ENCODE measurements around the gene SPNS3.

The SPNS3 gene

GRCh38 chr17:4426499-4427208 is 7.1 kb upstream of the SPNS3 start:
- no peak for DNase-seq (ENCODE audit: low spot score)

- no peak for DNase-seq (ENCODE audit: low spot score)
Measured at GRCh38 chr17:4427505-4427904, 6.2 kb upstream of the SPNS3 start.

- DNase-seq (ENCODE audit: low spot score) = no peak
Measured at GRCh38 chr17:4436381-4436780, 2.6 kb downstream of the SPNS3 start.

- no peak for DNase-seq (ENCODE audit: low spot score)
Measured at GRCh38 chr17:4436846-4437245, 3.1 kb downstream of the SPNS3 start.

GRCh38 chr17:4438162-4438944 is 4.6 kb downstream of the SPNS3 start:
- no peak for DNase-seq (ENCODE audit: low spot score)

GRCh38 chr17:4440021-4440420 is 6.3 kb downstream of the SPNS3 start:
- DNase-seq (ENCODE audit: low spot score) = no peak

- no peak for DNase-seq (ENCODE audit: low spot score)
Measured at GRCh38 chr17:4440690-4441686, 7.2 kb downstream of the SPNS3 start.

GRCh38 chr17:4442582-4442981 is 8.8 kb downstream of the SPNS3 start:
- DNase-seq (ENCODE audit: low spot score) = no peak

GRCh38 chr17:4443476-4443875 is 9.7 kb downstream of the SPNS3 start:
- no peak for DNase-seq (ENCODE audit: low spot score)

- DNase-seq (ENCODE audit: low spot score) = no peak
Measured at GRCh38 chr17:4444782-4445473, 11.2 kb downstream of the SPNS3 start.

GRCh38 chr17:4445731-4446130 is 12.0 kb downstream of the SPNS3 start:
- DNase-seq (ENCODE audit: low spot score) = no peak

GRCh38 chr17:4446326-4447071 is 12.8 kb downstream of the SPNS3 start:
- no peak for DNase-seq (ENCODE audit: low spot score)

GRCh38 chr17:4448197-4448980 is 14.6 kb downstream of the SPNS3 start:
- DNase-seq (ENCODE audit: low spot score) = no peak

- DNase-seq (ENCODE audit: low spot score) = no peak
Measured at GRCh38 chr17:4449736-4450135, 16.0 kb downstream of the SPNS3 start.

- DNase-seq (ENCODE audit: low spot score) = no peak
Measured at GRCh38 chr17:4450710-4451316, 17.1 kb downstream of the SPNS3 start.

GRCh38 chr17:4453812-4454591 is 20.3 kb downstream of the SPNS3 start:
- DNase-seq (ENCODE audit: low spot score) = no peak

- DNase-seq (ENCODE audit: low spot score) = no peak
Measured at GRCh38 chr17:4460661-4461060, 26.9 kb downstream of the SPNS3 start.

- no peak for DNase-seq (ENCODE audit: low spot score)
Measured at GRCh38 chr17:4463818-4464476, 30.2 kb downstream of the SPNS3 start.
